GM12892 (cell line): ENCODE results near the gene SNX7.

ENCODE experiments used
- DNase-seq: peaks from one replicate; pipeline ENCODE4 v3.0.0; 2011; ENCODE audit not compliant: insufficient read length
- FAIRE-seq: peaks from 2 replicates; lab custom pipeline; 2011; peaks lifted over from hg19 to GRCh38; lab: Jason Lieb, UNC
- POLR2A ChIP-seq: IDR thresholded peaks from 2 replicates; pipeline ENCODE4 v1.6.1; 2011; ENCODE audit warnings: low read depth, low read length, control low read depth
- POLR2AphosphoS5 ChIP-seq: IDR thresholded peaks from 2 replicates; pipeline ENCODE4 v1.6.1; 2011; ENCODE audit warnings: low read depth, low read length, control low read depth
- TAF1 ChIP-seq: IDR thresholded peaks from 2 replicates; pipeline ENCODE4 v1.6.1; 2011; ENCODE audit warnings: low read depth, mild to moderate bottlenecking, control low read depth, low read length, borderline replicate concordance

SNX7 gene

GRCh38 chr1:98674075-98674781, 12.7 kb downstream of the SNX7 start:
- TF ChIP-seq TAF1 (no peak), POLR2A (no peak), POLR2AphosphoS5 (no peak)
- no peak for FAIRE-seq
- DNase-seq: no peak

- DNase-seq: no peak
- no peak for FAIRE-seq
- TF ChIP-seq POLR2A (no peak), POLR2AphosphoS5 (no peak), TAF1 (no peak)
Measured at GRCh38 chr1:98675282-98675681, 13.8 kb downstream of the SNX7 start.

GRCh38 chr1:98677288-98677687, 15.8 kb downstream of the SNX7 start:
- FAIRE-seq: no peak
- TF ChIP-seq POLR2A: no peak
- no peak for TF ChIP-seq POLR2AphosphoS5
- no peak for TF ChIP-seq TAF1
- no peak for DNase-seq

GRCh38 chr1:98681812-98682211, 20.3 kb downstream of the SNX7 start:
- TF ChIP-seq TAF1: no peak
- TF ChIP-seq POLR2AphosphoS5: no peak
- no peak for TF ChIP-seq POLR2A
- FAIRE-seq (no peak), DNase-seq (no peak)

GRCh38 chr1:98688110-98688739, 26.7 kb downstream of the SNX7 start:
- DNase-seq: no peak
- no peak for FAIRE-seq
- TF ChIP-seq POLR2A (no peak), POLR2AphosphoS5 (no peak)

- no peak for TF ChIP-seq TAF1
- TF ChIP-seq POLR2A: no peak
- no peak for TF ChIP-seq POLR2AphosphoS5
- no peak for DNase-seq
- no peak for FAIRE-seq
Measured at GRCh38 chr1:98690576-98690975, 29.1 kb downstream of the SNX7 start.

- TF ChIP-seq POLR2AphosphoS5: no peak
- TF ChIP-seq TAF1: no peak
- TF ChIP-seq POLR2A: no peak
- no peak for DNase-seq
- FAIRE-seq: no peak
Measured at GRCh38 chr1:98692482-98692881, 31.0 kb downstream of the SNX7 start.

- no peak for FAIRE-seq
- TF ChIP-seq POLR2AphosphoS5 (no peak), TAF1 (no peak), POLR2A (no peak)
- no peak for DNase-seq
Measured at GRCh38 chr1:98693385-98693784, 31.9 kb downstream of the SNX7 start.

GRCh38 chr1:98696077-98696476, 34.6 kb downstream of the SNX7 start:
- FAIRE-seq (no peak), DNase-seq (no peak)
- no peak for TF ChIP-seq POLR2A
- no peak for TF ChIP-seq POLR2AphosphoS5
- no peak for TF ChIP-seq TAF1

- DNase-seq (no peak), FAIRE-seq (no peak)
- no peak for TF ChIP-seq TAF1
- TF ChIP-seq POLR2A: no peak
- TF ChIP-seq POLR2AphosphoS5: no peak
Measured at GRCh38 chr1:98697781-98698180, 36.3 kb downstream of the SNX7 start.

- FAIRE-seq (no peak), DNase-seq (no peak)
- TF ChIP-seq TAF1 (no peak), POLR2AphosphoS5 (no peak), POLR2A (no peak)
Measured at GRCh38 chr1:98698625-98699024, 37.1 kb downstream of the SNX7 start.

GRCh38 chr1:98700228-98700627, 38.7 kb downstream of the SNX7 start:
- TF ChIP-seq TAF1 (no peak), POLR2A (no peak), POLR2AphosphoS5 (no peak)
- no peak for DNase-seq
- no peak for FAIRE-seq

- no peak for DNase-seq
- FAIRE-seq: no peak
- no peak for TF ChIP-seq TAF1
Measured at GRCh38 chr1:98702976-98703375, 41.5 kb downstream of the SNX7 start.
